K562 (cell line): Measurements from ENCODE around the gene KIAA1958. TPM values are rescaled to one million over a fixed set of nuclear protein-coding genes. Genes with fewer than 3 reads are reported as not detected.

Experiments
- ATAC-seq: fragments of 200-7000 bp; cut with Tn5 transposase; 3 replicates; pipeline ENCODE4 v1.9.1; 2020; ENCODE audit warnings: moderate library complexity
- BruUV-seq: library from RNA; stranded (reverse); fragments of 400-500 nt; replicated peaks from 2 replicates; lab custom pipeline; 2021; lab: Mats Ljungman, UMichigan
- CTCF ChIA-PET: fragments of 300-600 bp; formaldehyde crosslinking; extraction: SDS; loops from one replicate; lab custom pipeline; 2021; ENCODE audit warnings: low intra/inter-chr PET ratio; lab: Yijun Ruan, JAX
- POLR2A ChIA-PET: fragments of 300-600, 350-650 bp; sonication (Branson Sonifier 250); formaldehyde crosslinking; extraction: SDS; loops from one replicate; lab custom pipeline; 2021; ENCODE audit warnings: antibody characterized with exemption, inconsistent platforms; lab: Yijun Ruan, JAX
- DNase-seq, 4 experiments: peaks; one replicate each; pipeline versions ENCODE4 v3.0.0 to v3.0.0-alpha.2; 2011 to 2018; ENCODE audit warnings: low spot score in 3 of 4, mixed read lengths in 3 of 4; ENCODE audit errors: extremely low read depth in 1 of 4
- FAIRE-seq: peaks from 2 replicates; lab custom pipeline; 2011; peaks lifted over from hg19 to GRCh38; lab: Jason Lieb, UNC
- H2AFZ ChIP-seq: 2 replicates; pipeline ENCODE4 v1.6.0; 2011; ENCODE audit warnings: low read depth, low read length, control low read depth, inconsistent platforms
- H3K27ac ChIP-seq: fragments of 200-600 bp; 3 replicates; pipeline ENCODE4 v1.8.0; 2011; ENCODE audit warnings: low read depth, mild to moderate bottlenecking, control low read depth, inconsistent platforms, low read length, moderate library complexity, mixed read lengths; ENCODE audit errors: extremely low read depth
- H3K27me3 ChIP-seq, 2 experiments: fragments of 300-600 bp in 1 of 2; 2 replicates in 1 of 2; 3 replicates in 1 of 2; pipeline versions ENCODE4 v1.6.0 to v1.8.0; 2011; ENCODE audit warnings: inconsistent platforms in 2 of 2, low read length in 2 of 2, mild to moderate bottlenecking in 1 of 2, mixed read lengths in 1 of 2, moderate library complexity in 1 of 2; ENCODE audit not compliant: control insufficient read depth in 2 of 2, insufficient read depth in 2 of 2
- H3K36me3 ChIP-seq: fragments of 300-600 bp; 3 replicates; pipeline ENCODE4 v1.8.0; 2011; ENCODE audit warnings: mild to moderate bottlenecking, low read length, inconsistent platforms; ENCODE audit not compliant: control insufficient read depth, insufficient read depth
- H3K4me1 ChIP-seq, 2 experiments: fragments of 200-600 bp in 1 of 2; replicated peaks in 1 of 2; 2 replicates in 1 of 2; 3 replicates in 1 of 2; pipeline versions ENCODE4 v1.5.1 to v1.8.0; 2011; ENCODE audit warnings: inconsistent platforms in 2 of 2, low read length in 2 of 2, mild to moderate bottlenecking in 1 of 2, mixed read lengths in 1 of 2, moderate library complexity in 1 of 2; ENCODE audit not compliant: control insufficient read depth in 2 of 2, insufficient read depth in 2 of 2
- H3K4me2 ChIP-seq: 2 replicates; pipeline ENCODE4 v1.6.1; 2011; ENCODE audit warnings: low read length, control low read depth, inconsistent platforms, mixed read lengths; ENCODE audit not compliant: insufficient read depth
- H3K4me3 ChIP-seq: fragments of 200-600 bp; sonication (generic), shearing (Covaris generic); 2 replicates; pipeline ENCODE4 v1.5.1; 2016; ENCODE audit warnings: control low read depth, inconsistent platforms
- H3K79me2 ChIP-seq: fragments of 200-600 bp; 3 replicates; pipeline ENCODE4 v1.8.0; 2011; ENCODE audit warnings: low read length, inconsistent platforms; ENCODE audit not compliant: control insufficient read depth, insufficient read depth
- H3K9ac ChIP-seq, 2 experiments: 2 replicates each; pipeline versions ENCODE4 v1.6.0 to v1.6.1; 2011; ENCODE audit warnings: low read depth in 2 of 2, low read length in 2 of 2, control low read depth in 1 of 2, inconsistent platforms in 1 of 2, mild to moderate bottlenecking in 1 of 2, mixed read lengths in 1 of 2; ENCODE audit not compliant: insufficient read depth in 1 of 2
- H3K9me1 ChIP-seq: one replicate; pipeline ENCODE4 v1.6.0; 2011; ENCODE audit warnings: inconsistent platforms, mild to moderate bottlenecking, low read length, moderate library complexity; ENCODE audit not compliant: control insufficient read depth, insufficient read depth
- H3K9me3 ChIP-seq: replicated peaks from 2 replicates; pipeline ENCODE4 v1.5.1; 2011; ENCODE audit warnings: low read depth, low read length, inconsistent platforms; ENCODE audit not compliant: control insufficient read depth, insufficient read depth
- H4K20me1 ChIP-seq: replicated peaks from 2 replicates; pipeline ENCODE4 v1.6.1; 2011; ENCODE audit warnings: low read length, inconsistent platforms, mixed read lengths; ENCODE audit not compliant: control insufficient read depth, insufficient read depth
- MYC ChIP-seq, 2 experiments: fragments of 250-450 bp in 1 of 2; sonication (Bioruptor Pico) in 1 of 2; IDR thresholded peaks; 2 replicates each; pipeline versions ENCODE4 v1.5.1 to v1.6.1; 2012 to 2021; ENCODE audit warnings: low read depth in 2 of 2, borderline replicate concordance in 1 of 2, improper control_type of control experiment in 1 of 2, low read length in 1 of 2, mild to moderate bottlenecking in 1 of 2, moderate library complexity in 1 of 2
- NKRF ChIP-seq: fragments of 450-650 bp; IDR thresholded peaks from 2 replicates; pipeline ENCODE4 v1.6.1; 2016; ENCODE audit warnings: borderline replicate concordance
- POLR2B ChIP-seq: fragments of 450-650 bp; IDR thresholded peaks from 2 replicates; pipeline ENCODE4 v1.6.1; 2018; ENCODE audit warnings: low read depth; ENCODE audit not compliant: partially characterized antibody
- WGBS: fragments of 100-300 bp; shearing (Covaris generic); methylation state at CpG from one replicate; pipeline ENCODE4 v1.1.6; 2016; ENCODE audit warnings: low coverage, mixed read lengths; ENCODE audit not compliant: insufficient coverage; ENCODE audit errors: missing lambda C conversion rate; 5-methylcytosine and 5-hydroxymethylcytosine counted together
- in situ Hi-C: fragments of 300-500 bp; cut with MboI; formaldehyde crosslinking; loops from 4 replicates; pipeline ENCODE4 v1.15.0; 2018; ENCODE audit warnings: inconsistent platforms, mixed read lengths
- intact Hi-C: fragments of 100-400 bp; cut with micrococcal nuclease; formaldehyde crosslinking; loops from 2 replicates; pipeline ENCODE4 v1.14.2; 2022
- polyA plus RNA-seq, 8 experiments: library from polyadenylated mRNA; depleted of rRNA in 4 of 8; stranded (reverse) in 5 of 8; unstranded in 3 of 8; fragments of >200 nt; fragmentation: Nextera tagmentation in 2 of 8; fragmentation: Illumina TruSeq in 1 of 8; extraction: Ambion mirVana in 2 of 8; extraction: Trizol in 1 of 8; gene quantifications; 2 replicates each; pipeline versions ENCODE4 v1.2.1 to v1.2.3, GENCODE V29; 2011 to 2014; ENCODE audit warnings: inconsistent platforms in 1 of 8, missing spikeins in 1 of 8
- total RNA-seq, 7 experiments: library from RNA; depleted of rRNA in 6 of 7; stranded (reverse); fragments of >200 nt in 6 of 7; fragmentation: Illumina TruSeq in 2 of 7; extraction: Trizol in 2 of 7; gene quantifications; 2 replicates each; pipeline versions ENCODE4 v1.2.1 to v1.2.3, GENCODE V29; 2011 to 2021; ENCODE audit warnings: low replicate concordance in 1 of 7
- TF ChIP-seq, protein P1 (sequence below): fragments of 450-650 bp; formaldehyde crosslinking; IDR thresholded peaks from 2 replicates; pipeline ENCODE4 v1.4.0; 2022; ENCODE audit warnings: missing genetic modification characterization

The KIAA1958 gene
- total and polyA plus RNA-seq, 9 of the 15 experiments (the other 6 are each of a cell fraction or from before 2014, with no cell fraction given), result 1.1 to 16.0 (median 10.1) TPM

- POLR2A ChIA-PET, result interaction anchor here (1.0 kb wide), 1 partner anchor 55 kb away, joined by 3 read pairs; no protein-coding TSS in a partner anchor
- DNase-seq (no peak), ATAC-seq (no peak), FAIRE-seq (peak; percentile 6)
- in situ Hi-C loops (no loop called here), intact Hi-C loops (no loop called here)
- no peaks in the 10 kb centered on the region for H3K9me1 ChIP-seq
- BruUV-seq, result no TSS peak
- no peaks in the 10 kb centered on the region for H3K9me3 ChIP-seq
- H3K4me1 ChIP-seq, result no peaks in the 10 kb centered on the region; a peak in 2 of 5 replicates
- no peak overlapping the region for H3K9ac ChIP-seq
- 92% methylated on average over 2 of the region's 2 CpGs for WGBS
- H3K27ac ChIP-seq, result no peak overlapping the region
- H3K36me3 ChIP-seq, result peaks cover 8% of the 10 kb centered on the region; the same call in 2 of the 3 replicates
- no peaks in the 10 kb centered on the region for H4K20me1 ChIP-seq
- CTCF ChIA-PET, result interaction anchor here (0.6 kb wide), 1 partner anchor 1495 kb away, joined by 3 read pairs; no protein-coding TSS in a partner anchor
- no peak overlapping the region for H2AFZ ChIP-seq
- no peak overlapping the region for H3K4me3 ChIP-seq
- TF ChIP-seq NKRF, result no peak
- TF ChIP-seq, protein P1, sequence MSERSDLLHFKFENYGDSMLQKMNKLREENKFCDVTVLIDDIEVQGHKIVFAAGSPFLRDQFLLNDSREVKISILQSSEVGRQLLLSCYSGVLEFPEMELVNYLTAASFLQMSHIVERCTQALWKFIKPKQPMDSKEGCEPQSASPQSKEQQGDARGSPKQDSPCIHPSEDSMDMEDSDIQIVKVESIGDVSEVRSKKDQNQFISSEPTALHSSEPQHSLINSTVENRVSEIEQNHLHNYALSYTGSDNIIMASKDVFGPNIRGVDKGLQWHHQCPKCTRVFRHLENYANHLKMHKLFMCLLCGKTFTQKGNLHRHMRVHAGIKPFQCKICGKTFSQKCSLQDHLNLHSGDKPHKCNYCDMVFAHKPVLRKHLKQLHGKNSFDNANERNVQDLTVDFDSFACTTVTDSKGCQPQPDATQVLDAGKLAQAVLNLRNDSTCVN (CRISPR knock-in tag), result no peak
- TF ChIP-seq POLR2B, result no peak
- no peak for TF ChIP-seq MYC (IDR thresholded peaks at IDR 0.05; ENCODE audit: low read depth, low read length)
- TF ChIP-seq MYC (CRISPR knock-in tag; IDR thresholded peaks at IDR 0.05; ENCODE audit: borderline replicate concordance, low read depth), result no peak
- no peaks in the 10 kb centered on the region for H3K27me3 ChIP-seq
- H3K4me2 ChIP-seq, result no peak overlapping the region
- no peaks in the 10 kb centered on the region; the same call in 2 of the 3 replicates for H3K79me2 ChIP-seq
Measured at GRCh38 chr9:112615584-112616266, 129.1 kb downstream of the KIAA1958 start.
